ENCODE results near the gene FUT1.
A peak's percentile ranks its signal among the peaks of the same experiment; 100 is the strongest.

FUT1 gene

DNA sequence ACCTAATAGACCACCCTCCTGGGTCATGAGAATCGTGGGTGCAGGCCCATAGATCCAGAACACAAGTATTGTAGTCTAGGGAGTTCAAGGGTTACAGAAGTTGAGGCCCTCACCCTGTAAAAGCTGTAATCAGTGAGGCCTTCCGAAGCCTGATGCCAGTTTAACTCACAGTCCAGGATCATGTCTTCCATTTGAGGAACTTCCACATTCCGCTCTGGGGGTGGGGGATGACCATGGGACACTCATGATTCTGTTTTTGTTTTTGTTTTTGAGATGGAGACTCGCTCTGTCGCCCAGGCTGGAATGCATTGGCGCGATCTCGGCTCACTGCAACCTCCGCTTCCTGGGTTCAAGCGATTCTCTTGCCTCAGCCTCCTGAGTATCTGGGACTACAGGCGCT, 10.3 kb downstream of the FUT1 start:
- TF ChIP-seq PAX5 (IDR thresholded peaks at IDR 0.05; ENCODE audit: insufficient read depth, low read length, severe bottlenecking) = no peak
- no peak for TF ChIP-seq POLR2AphosphoS5 (IDR thresholded peaks at IDR 0.05; ENCODE audit: low read depth, low read length)
- no peak for TF ChIP-seq SPI1 (IDR thresholded peaks at IDR 0.05; ENCODE audit: low read depth, low read length)
- no peak for TF ChIP-seq POLR2A (IDR thresholded peaks at IDR 0.05; ENCODE audit: low read depth, low read length)
- TF ChIP-seq TAF1 (IDR thresholded peaks at IDR 0.05; ENCODE audit: low read depth, low read length) = no peak
- TF ChIP-seq POU2F2 (IDR thresholded peaks at IDR 0.05; ENCODE audit: low read depth, low read length) = no peak
- DNase-seq (ENCODE audit: insufficient read length, low spot score) (no peak), FAIRE-seq (no peak)

DNA sequence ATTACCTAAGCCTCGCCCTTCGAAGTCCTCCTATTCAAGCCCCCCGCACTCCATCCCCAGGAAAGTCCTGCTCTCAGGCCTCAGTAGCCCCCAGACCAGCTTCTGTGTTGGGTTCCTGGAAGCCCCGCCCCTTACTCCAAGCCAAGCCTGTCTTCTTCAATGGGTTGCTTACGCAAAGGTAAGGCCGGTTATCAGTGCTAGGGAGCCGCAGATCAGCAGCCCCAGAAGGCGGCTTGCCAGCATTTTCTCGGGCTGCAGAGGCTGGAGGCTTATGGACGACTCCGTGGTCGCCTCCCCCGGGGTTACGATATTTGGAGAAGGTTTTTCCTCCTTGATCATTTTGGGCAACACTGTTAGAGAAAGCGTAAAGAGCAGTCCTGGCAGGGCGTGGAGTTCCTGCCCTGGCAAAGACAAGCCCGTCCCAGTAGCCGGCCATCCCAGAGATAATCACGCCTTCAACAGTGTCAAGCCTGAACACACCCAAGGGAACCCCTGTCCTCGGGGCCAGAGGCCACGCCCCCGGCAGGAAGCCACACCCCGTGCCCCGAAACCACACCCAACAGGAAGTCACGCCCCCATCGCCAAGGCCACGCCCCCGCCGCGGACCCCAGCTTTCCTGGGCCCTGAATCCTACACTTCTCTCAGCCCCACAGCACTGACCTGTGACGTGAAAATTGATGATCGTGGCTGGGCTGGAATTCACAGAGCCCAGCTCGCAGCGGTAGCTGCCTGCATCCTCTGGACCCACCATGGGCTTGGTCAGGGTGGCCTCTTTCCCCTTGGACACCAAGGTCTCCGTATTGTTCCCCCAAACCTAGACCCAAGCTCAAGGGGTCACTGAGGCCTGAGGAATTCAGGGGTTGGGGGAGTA, 11.1 kb downstream of the FUT1 start:
- no peak for FAIRE-seq
- TF ChIP-seq SPI1 (IDR thresholded peaks at IDR 0.05; ENCODE audit: low read depth, low read length) = no peak
- no peak for TF ChIP-seq POU2F2 (IDR thresholded peaks at IDR 0.05; ENCODE audit: low read depth, low read length)
- no peak for TF ChIP-seq POLR2A (IDR thresholded peaks at IDR 0.05; ENCODE audit: low read depth, low read length)
- TF ChIP-seq PAX5 (IDR thresholded peaks at IDR 0.05; ENCODE audit: insufficient read depth, low read length, severe bottlenecking) = no peak
- no peak for TF ChIP-seq TAF1 (IDR thresholded peaks at IDR 0.05; ENCODE audit: low read depth, low read length)
- no peak for TF ChIP-seq POLR2AphosphoS5 (IDR thresholded peaks at IDR 0.05; ENCODE audit: low read depth, low read length)

DNA sequence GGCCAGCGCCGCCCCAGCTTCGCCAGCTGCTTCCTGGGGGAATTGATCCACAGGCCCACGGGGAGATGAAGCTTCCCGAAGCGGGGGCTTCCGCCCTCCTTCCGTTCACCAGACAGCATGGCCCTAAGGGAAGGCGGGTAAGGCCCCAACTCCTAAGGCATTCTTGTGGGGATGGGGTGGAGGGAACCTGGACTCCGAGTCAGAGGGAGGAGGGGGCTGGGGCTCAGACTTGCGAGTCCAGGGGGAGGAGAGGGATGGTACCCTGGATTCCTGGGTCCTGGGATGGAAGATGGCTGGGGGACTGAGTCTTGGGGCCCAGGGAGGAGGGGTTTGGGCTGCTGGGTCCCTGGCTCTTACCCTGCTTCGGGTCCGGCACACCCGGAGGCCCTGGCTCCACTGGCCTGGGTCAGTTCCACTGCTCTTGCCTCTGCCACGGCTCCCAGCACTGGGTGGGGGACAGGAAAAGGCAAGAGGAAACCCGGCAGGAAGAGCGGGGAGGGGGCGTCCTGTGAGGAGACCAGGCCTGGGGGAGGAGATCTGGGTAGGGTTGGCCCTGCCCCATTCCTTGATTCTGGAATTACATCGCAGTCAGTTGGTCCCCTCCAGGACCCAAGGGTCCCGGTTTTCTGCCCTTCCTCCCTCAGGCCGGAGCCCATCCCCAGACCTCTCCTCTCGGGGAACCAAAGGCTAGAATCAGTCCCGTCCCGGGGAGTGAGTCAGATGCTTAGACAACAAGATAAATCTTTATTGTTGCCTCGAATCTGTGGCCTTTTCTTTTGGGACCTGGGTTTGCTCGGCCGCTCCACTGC, 12.1 kb downstream of the FUT1 start, which contains the start of gene RASIP1:
Gene RASIP1, minus strand, starts transcription at position 447 of the 809 bp plus-strand sequence. Its CDS starts 328 bp downstream, at position 119.
- TF ChIP-seq POLR2AphosphoS5 (IDR thresholded peaks at IDR 0.05; ENCODE audit: low read depth, low read length) (no peak), SPI1 (IDR thresholded peaks at IDR 0.05; ENCODE audit: low read depth, low read length) (no peak), PAX5 (IDR thresholded peaks at IDR 0.05; ENCODE audit: insufficient read depth, low read length, severe bottlenecking) (no peak), POLR2A (IDR thresholded peaks at IDR 0.05; ENCODE audit: low read depth, low read length) (no peak), TAF1 (IDR thresholded peaks at IDR 0.05; ENCODE audit: low read depth, low read length) (no peak), POU2F2 (IDR thresholded peaks at IDR 0.05; ENCODE audit: low read depth, low read length) (no peak)
- DNase-seq (ENCODE audit: insufficient read length, low spot score) = no peak
- FAIRE-seq = no peak

More for the DNA sequence above, 11.1 kb downstream of the FUT1 start:
- no peak for DNase-seq (ENCODE audit: insufficient read length, low spot score)

DNA sequence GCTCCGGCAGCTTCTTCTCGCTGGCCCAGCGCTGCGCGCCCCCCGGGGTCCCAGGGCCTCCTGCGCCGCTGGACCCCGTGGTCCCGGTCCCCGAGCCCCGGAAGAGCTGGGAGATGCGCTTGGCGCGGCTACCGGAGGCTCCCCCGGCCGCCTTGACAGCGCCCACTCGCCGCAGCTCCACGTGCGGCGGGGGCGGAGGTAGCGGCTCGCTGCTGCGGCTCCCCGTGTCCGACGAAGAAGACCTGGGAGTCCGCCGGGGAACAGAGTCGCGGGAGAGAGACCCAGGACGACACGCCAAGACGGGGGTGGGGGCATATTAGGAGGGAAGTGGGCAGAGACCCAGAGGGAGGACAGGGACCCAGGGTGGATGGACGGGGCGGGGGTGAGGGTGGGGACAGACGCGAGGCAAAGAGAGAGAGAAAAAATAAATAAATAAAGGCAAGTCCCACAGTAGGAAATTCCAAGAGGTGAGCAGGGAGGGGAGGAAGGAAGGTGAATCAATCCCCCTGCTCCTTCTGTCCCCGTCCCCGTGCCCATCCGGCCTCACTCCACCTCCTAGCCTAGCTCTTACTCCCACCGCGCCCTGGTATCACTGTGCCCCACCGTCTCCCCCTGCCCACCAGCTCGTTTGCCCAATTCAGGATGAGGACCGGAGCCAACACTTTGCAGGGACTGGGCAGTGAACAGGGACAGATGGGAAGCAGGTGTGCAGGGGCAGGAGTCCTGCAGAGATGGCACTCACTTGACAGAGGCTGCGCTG, 12.9 kb downstream of the FUT1 start:
- DNase-seq (ENCODE audit: insufficient read length, low spot score) (no peak), FAIRE-seq (no peak)
- no peak for TF ChIP-seq TAF1 (IDR thresholded peaks at IDR 0.05; ENCODE audit: low read depth, low read length)
- no peak for TF ChIP-seq POLR2AphosphoS5 (IDR thresholded peaks at IDR 0.05; ENCODE audit: low read depth, low read length)
- no peak for TF ChIP-seq POU2F2 (IDR thresholded peaks at IDR 0.05; ENCODE audit: low read depth, low read length)
- no peak for TF ChIP-seq SPI1 (IDR thresholded peaks at IDR 0.05; ENCODE audit: low read depth, low read length)

DNA sequence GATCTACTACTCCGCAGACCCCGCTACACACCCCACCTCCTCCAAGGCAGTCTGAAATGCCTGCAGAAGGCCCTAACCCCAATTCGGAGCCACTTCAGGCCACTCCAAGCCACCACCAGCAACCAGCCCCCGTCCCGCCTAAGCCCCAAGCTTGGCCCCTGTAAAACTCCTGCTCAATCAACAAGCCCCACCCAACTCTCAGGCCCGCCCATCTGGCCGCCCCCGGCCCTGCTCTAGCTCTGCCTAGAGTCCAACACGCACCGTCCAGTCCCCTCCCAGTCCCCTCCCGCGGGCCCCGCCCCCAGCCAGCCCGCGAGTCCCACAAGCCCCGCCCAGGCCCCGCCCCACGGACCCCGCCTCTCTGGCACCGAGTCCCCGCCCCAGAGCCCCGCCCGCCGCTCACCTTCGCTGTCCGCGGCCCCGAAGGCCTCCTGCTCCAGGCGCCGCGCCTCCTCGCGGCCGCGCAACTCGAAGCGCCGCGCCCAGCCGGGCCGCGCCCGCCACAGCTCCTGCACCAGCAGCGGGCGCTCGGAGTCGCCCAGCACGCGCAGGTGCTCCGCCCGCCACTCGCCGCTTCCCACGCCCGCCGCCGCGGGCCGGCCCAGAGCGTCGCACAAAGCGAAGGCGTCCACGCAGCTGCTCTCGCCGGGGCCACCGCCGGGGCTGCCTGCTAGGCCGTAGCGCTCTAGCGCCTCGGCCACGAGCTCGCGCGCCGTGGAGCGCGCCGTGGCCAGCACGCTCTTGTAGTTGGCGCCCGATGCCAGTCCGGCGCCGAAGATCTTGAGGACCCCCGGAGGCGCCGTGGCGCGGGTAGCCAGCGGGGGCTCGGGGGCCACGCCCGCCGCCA, 13.7 kb downstream of the FUT1 start:
- peak; percentile 98 for DNase-seq (ENCODE audit: insufficient read length, low spot score)
- peak; percentile 64 for FAIRE-seq
- TF ChIP-seq POU2F2 (IDR thresholded peaks at IDR 0.05; ENCODE audit: low read depth, low read length) = no peak
- TF ChIP-seq POLR2AphosphoS5 (IDR thresholded peaks at IDR 0.05; ENCODE audit: low read depth, low read length) = no peak
- no peak for TF ChIP-seq PAX5 (IDR thresholded peaks at IDR 0.05; ENCODE audit: insufficient read depth, low read length, severe bottlenecking)
- no peak for TF ChIP-seq TAF1 (IDR thresholded peaks at IDR 0.05; ENCODE audit: low read depth, low read length)
- no peak for TF ChIP-seq POLR2A (IDR thresholded peaks at IDR 0.05; ENCODE audit: low read depth, low read length)
- TF ChIP-seq SPI1 (IDR thresholded peaks at IDR 0.05; ENCODE audit: low read depth, low read length) = no peak

DNA sequence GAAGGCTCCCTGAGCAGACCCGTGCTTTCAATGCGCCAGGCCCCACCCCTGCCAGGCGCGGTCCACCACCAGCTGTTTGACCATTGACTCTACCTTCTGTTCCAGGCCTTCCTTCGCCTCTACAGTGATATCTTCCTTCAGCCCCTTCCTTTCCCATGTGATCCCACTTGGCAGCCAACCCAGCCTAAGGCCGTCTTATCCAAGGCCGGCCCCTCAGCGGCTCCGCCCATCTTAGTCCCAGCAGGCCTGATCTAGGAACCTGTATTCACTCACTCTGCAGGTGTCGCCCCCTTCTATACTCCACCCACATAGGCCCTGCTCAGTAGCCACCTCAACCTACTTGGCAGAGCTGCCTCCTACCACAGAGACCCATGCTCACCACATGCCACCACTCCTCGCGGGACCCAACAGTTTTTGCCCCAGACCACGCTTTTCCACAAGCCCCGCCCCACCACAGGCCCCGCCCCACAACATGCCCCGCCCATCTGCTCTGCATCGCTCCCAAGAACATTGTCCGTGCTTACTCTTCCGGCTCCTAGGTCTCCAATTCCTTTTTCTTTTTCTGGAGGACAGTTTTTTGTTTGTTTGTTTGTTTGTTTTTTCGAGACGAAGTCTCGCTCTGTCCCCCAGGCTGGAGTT, 15.0 kb downstream of the FUT1 start:
- FAIRE-seq (no peak), DNase-seq (ENCODE audit: insufficient read length, low spot score) (no peak)
- TF ChIP-seq POLR2A (IDR thresholded peaks at IDR 0.05; ENCODE audit: low read depth, low read length) = no peak
- no peak for TF ChIP-seq POLR2AphosphoS5 (IDR thresholded peaks at IDR 0.05; ENCODE audit: low read depth, low read length)
- TF ChIP-seq POU2F2 (IDR thresholded peaks at IDR 0.05; ENCODE audit: low read depth, low read length) = no peak
- no peak for TF ChIP-seq TAF1 (IDR thresholded peaks at IDR 0.05; ENCODE audit: low read depth, low read length)
- no peak for TF ChIP-seq SPI1 (IDR thresholded peaks at IDR 0.05; ENCODE audit: low read depth, low read length)
- TF ChIP-seq PAX5 (IDR thresholded peaks at IDR 0.05; ENCODE audit: insufficient read depth, low read length, severe bottlenecking) = no peak

DNA sequence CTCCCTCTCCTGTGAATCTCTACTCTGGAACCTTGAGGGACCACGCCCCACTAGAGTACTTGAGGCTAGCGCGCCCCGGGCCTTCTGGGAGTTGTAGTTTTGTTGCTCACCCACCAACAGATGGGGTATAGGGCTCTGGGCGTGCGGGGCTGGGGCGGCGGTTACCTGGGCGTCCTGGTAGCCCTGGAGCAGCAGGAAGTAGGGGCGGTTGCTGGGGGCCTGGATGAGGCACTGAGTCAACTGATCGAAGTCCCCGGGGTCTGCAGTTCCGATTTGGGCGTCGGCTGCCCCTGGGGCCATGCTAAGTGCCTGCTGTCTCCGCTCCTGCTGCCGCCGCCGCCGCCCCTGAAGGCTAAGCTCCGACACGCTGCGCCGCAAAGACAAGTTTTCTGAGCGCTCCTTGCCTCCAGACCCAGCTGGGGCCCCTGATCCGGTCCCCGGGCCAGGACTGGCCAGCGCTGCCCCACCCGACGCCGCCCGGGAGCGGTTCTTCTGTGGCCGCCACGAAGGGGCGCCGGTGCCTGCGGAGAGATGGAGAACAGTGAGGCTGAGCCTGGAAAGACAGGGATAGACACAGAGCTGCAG, 17.3 kb downstream of the FUT1 start:
- no peak for FAIRE-seq
- no peak for DNase-seq (ENCODE audit: insufficient read length, low spot score)
- TF ChIP-seq POU2F2 (IDR thresholded peaks at IDR 0.05; ENCODE audit: low read depth, low read length) = no peak

DNA sequence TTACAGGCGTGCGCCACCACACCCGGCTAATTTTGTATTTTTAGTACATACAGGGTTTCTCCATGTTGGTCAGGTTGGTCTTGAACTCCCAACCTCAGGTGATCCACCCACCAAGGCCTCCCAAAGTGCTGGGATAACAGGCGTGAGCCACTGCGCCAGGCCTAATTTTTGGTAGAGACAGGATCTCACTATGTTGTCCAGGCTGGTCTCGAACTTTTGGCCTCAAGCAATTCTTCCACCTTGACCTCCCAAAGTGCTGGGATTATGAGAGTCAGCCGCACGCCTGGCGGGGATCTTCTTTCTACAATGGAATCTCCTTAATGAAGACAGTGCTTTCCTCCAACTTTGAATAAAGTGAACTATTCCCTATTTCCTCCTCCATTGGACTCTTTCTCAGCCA, 17.8 kb downstream of the FUT1 start:
- FAIRE-seq (no peak), DNase-seq (ENCODE audit: insufficient read length, low spot score) (no peak)
- TF ChIP-seq PAX5 (IDR thresholded peaks at IDR 0.05; ENCODE audit: insufficient read depth, low read length, severe bottlenecking) (no peak), TAF1 (IDR thresholded peaks at IDR 0.05; ENCODE audit: low read depth, low read length) (no peak)

Measured in GM12891 (cell line).